ENCODE measurements around the gene IL1R2.

- TF ChIP-seq CTCF (conservative IDR thresholded peaks at IDR 0.05 in 1 of 2, IDR thresholded peaks at IDR 0.05 in 1 of 2; ENCODE audit: low read depth in 1 of 2, low read length in 2 of 2) (no peak), EZH2 (IDR thresholded peaks at IDR 0.05; ENCODE audit: low read length, missing control alignments) (no peak)
These were observed 22.0 kb upstream of the IL1R2 start for GRCh38 chr2:101969723-101970122.
